Activated gamma-delta T cell (primary cell): ENCODE measurements around the gene OGN.

Source experiments
- DNase-seq: peaks from one replicate; lab custom pipeline; 2025; lab: John Stamatoyannopoulos, UW

The OGN gene

DNA sequence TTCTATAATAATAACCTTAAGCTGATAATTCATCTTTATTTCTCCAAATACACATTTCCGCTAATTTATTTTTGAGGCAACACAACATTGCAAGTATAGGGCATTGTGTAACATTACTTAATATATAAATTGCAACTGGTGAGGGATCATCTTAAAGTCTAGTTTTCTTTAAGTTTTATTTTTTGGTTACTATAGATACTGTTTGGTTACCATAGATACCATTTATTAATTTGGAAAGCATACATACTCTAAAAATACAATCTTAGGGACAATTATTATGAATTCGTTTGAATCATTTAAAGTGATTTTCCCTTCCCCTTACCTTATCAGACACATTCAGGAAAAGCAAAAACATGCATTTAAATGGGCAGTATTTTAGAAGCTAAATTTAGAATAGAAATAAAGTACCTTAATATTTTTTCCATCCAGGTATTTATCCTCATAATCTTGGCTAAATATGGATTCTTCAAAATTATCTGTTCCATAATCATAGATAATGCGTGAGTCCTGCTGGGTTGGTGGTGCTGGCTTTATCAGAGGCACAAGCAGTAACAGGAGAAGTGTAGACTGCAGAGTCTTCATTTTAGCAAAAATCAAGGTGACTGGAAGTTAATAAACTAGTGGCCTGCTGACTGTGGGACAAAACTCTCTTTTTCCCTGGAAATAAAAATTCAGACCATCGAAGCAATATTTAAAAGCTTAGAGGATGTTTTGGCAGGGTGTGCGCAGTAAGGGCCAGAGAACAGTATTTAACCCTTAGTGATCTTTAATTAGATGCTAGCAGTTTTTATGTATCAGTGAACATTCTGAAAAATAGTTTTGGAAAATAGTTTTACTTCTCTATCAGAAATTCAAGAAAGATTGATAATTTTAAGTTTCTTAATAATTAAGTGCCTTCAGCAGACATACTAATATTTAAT lies 1.3 kb downstream of the OGN start:
- DNase-seq: no peak

DNA sequence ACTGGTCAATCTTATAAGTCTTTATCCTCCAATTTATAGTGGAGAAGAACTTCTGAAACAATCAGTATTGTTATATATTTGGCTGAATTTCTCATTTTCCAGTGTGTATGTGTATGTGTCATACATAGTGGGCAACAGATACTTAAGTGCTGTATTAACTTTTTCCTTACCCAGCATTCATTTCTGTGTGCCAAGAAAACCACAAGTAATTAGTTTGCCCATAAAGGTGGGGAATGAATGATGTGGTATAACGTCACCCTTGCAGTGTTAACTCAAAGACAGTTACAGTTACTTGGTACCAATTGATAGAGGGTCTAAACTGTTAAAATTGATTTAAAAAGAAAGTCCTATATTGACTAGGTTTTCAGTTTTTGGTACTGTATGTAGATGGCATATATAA lies 2.0 kb downstream of the OGN start:
- DNase-seq: no peak

DNA sequence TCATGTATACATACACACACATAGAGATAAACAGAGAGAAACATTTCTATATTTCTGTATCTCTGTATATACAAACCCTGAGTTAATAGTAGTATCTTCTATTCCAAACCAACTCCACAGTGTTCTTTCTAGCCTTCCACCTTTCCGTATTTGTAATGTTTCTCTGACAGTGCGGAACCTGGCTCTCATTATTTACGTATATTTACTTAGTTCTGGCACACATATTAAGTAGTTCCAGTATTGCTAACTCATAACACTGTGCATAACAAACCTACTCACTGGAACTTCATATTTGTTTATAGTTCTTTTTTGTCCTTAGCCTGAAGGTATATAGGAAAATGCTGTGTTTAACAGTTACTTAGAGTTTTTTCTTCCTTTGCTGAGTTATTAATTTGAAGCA lies 6.5 kb downstream of the OGN start:
- DNase-seq: no peak

DNA sequence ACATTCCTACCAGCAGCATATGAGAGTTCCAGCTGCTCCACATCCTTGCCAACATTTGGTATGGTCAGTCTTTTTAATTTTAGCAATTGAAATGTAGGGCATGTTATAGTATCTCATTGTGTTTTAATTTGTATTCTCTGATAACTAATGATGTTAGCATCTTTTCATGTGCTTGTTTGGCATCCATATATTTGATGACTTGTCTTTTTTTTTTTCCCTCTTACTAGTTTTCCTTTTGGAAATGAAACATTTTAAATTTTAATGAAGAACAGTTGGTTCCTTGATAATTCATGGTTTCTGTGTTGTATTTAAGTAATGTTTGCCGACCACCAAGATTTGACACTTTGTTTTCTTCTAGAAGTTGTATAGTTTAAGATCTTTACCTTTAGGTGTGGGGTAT lies 8.8 kb downstream of the OGN start:
- DNase-seq: no peak

DNA sequence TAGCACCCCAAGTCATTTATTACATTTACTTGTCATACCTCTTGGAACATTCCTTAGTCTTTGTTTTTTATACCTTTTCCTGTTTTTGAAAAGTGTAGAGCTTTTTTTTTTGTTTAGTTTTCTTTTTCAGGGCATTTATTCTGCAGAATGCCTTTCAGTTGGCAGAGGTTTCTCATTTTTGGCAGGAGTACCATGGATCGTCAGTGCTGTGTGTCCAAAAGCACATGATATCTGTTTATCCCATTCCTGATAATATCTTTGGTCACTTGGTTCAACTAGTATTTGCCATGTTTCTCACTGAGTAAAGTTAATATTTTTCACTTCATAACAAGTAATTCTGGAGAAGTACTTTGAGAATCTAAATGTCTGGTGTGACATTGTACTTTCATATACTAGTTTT lies 10.7 kb downstream of the OGN start:
- DNase-seq: no peak

DNA sequence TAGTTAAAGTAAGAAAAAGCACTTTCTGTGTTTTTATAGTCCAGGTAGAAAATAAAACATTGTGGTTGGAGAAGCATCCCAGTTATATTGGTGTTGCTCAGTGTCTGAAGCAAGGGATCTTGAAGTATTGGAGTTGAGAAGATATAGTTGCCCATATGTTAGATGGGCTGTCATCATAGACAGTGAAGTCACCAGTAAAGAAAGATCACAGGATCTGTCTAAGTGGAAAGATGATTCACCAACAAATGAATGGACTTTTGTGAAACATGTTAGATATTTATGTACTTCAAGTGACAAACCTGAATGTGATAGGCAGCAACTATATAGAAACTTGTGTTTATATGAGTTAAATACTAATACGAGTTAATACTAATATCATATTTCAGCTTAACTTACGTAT lies 11.7 kb downstream of the OGN start:
- no peak for DNase-seq

DNA sequence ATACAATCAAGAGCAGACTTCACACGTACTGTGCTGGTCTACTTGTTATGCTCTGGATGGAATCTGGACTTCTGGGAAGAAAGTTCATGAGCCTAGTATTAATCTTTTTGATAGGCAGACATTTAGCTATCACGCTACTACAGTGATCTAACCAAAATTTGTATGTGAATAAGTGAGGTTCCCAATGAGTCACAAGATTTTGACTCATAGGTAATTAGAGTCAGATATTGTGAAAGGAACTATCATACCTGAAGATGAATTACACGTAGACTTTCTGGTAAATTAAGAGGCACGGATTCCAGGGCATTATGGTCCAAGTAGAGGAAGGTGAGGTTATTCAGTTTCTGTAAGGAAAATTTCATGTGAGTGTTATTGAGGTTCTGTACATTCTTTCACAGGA lies 18.4 kb downstream of the OGN start:
- no peak for DNase-seq

DNA sequence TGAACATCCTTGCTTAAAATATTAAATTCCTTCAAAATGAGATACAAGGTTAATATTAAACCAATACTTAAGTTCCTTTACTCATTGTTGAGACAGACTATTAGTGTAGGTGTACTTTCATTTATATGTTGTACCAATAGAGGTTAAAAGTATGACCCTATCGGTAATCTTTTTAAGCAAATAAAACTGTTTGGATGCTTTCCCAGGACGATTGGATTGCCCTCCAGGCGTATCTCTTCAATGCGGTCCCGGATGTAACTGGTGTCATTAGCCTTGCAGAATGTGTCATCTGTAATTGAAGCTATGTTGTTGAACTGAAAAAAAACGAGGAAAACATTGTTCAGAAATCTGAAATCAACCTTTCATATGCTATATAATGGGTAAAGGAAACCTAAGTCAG lies 18.9 kb downstream of the OGN start:
- no peak for DNase-seq

DNA sequence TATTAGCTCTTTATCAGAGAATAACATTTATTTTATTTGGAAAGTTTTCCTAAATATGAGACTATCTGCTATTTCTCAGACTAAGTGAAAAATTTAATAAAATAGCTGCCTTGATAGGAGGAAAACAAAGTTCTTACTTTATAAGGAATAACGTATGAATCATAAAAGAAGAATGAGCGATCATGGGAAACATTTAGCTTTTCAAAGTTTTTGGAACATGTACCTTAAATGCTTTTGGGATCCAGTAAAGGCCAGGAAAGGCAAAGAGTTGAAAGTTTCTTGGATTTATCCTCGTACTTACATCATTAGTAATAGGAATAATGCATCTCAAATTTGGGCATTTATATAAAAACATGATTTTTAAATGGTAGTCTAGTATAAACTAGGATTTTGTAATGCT lies 19.4 kb downstream of the OGN start:
- no peak for DNase-seq

DNA sequence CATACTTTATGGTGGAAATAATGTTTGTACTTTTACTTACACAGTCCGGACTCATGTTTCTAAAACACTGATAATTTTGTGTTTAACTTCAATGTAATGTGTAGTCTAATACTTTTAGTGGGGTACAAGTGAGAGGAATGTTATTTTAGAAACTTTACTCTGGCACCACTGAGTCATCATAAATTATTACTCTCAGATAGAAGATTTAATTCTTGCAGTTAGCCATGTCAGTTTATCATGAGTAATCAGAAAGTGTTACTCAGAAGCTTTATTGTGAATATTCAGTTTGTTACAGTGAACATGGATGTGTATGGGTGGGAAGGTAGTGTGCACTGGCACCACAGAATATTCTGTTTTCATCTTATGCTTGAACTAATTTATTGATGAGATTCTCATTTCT lies 20.0 kb downstream of the OGN start:
- DNase-seq: no peak

DNA sequence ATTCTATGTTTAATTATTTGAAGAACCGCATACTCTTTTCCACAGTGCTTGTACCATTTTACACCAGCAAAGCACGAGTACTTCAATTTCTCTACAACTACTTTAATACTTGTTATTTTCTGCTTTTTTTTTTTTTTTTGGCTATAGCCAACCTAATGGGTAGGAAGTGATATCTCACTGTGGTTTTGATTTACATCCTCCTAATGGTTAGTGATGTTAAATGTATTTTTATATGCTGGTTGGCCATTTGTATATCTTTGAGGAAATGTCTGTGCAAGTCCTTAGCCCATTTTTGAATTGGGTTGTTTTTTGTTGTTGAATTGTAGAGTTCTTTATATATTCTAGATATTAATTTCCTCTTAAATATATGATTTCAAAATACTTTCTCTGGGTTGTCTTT lies 22.6 kb downstream of the OGN start:
- no peak for DNase-seq

DNA sequence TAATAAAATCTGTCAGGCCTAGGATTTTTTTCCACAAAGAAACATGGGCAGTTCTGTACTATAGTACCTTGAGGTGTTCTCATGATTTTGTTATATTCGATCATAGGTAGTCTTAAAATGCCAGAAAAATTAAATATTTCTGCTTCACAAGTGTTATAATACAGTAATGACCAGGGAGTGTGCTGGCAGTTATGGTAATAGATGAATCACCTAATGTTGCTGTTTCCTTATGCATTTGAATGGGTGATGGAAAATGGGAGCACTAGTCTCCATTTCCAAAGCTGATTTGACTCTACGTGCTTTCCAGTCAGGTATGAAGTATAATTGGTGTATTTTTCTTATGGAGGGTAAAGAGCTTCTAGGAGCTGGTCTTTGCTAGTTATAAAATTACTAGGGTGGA lies 23.8 kb downstream of the OGN start:
- DNase-seq: no peak

DNA sequence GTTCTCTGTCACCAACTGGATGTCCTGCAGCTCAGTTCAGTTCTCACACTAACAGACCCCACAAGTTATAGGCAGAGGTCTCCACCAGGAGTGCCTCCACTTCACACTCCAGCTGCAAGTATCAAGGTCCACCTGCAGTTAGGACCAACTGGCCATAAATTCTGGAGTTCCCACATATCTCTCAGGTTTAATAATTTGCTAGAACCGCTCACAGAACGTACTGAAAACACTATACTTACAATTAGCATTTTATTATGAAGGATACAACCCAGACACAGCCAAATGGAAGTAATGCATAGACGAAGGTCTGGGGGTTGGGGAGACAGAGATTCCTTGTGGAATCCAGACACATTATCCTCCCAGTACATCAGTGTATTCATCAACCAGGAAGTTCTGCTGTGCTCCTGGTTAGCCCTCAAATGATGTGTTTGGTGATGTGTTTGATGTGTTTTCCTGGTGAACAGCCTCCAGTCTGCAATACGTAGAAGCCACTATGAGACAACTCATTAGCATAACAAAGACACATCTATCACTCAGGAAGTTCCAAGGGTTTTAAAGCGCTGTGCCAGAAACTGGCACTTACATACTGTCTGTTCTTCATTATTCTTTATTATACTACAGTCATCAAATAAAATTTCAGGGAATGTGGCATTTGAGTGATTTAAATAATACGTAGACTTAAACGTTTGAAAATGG lies 25.4 kb downstream of the OGN start:
- DNase-seq: no peak

DNA sequence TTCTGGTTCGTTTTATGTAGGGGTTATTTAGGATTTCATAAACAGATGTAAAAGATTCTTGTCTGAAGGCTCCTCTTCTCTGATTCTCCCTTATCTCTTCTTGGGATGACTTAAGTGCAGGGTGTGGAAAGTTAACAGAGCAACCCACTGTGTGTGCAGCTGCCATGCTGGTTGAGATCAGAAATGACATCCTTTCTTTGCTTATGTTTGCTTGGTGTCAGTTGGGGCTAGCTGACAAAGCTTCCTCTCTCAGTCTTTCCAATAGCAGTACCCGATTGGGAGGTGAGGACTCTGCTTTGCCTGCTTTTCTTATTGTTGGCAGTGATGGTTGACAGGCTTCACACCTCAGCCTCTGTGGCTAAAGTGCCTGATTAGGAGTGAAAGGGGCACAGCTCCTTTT lies 26.5 kb downstream of the OGN start:
- no peak for DNase-seq

DNA sequence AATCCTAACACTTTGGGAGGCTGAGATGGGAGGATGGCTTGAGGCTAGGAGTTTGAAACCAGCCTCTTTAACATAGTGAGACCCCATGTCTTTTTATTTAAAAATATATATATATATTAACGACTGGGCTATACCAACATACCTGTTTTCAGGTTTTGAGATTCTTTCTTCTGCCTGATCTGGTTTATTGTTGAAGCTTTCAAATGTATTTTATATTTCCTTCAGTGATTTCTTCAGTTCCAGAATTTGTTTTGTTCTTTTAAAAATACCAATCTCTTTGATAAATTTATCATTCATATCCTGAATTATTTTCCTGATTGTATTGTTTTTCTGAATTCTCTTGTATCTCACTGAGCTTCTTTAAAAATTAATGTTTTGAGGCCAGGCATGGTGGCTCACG lies 31.2 kb downstream of the OGN start:
- no peak for DNase-seq

DNA sequence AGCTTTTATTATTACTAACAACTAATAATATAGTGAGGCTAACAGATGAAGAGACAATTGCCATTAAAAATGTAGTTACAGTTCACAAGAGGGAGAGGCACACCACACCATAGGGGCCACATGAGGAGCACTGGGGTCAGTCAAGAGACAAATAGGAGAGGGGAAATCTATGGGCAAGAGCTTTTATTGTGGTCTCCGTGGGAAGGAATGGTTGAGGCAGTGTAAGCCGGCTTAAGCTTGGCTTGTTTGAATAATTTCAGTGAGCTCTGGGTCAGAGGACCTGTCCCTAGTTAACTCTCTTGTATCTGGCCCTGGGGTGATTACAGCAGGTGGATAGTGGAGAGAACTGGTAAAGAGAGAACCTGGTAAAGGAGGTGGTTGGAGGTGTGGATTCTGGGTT lies 35.3 kb downstream of the OGN start:
- DNase-seq: no peak

DNA sequence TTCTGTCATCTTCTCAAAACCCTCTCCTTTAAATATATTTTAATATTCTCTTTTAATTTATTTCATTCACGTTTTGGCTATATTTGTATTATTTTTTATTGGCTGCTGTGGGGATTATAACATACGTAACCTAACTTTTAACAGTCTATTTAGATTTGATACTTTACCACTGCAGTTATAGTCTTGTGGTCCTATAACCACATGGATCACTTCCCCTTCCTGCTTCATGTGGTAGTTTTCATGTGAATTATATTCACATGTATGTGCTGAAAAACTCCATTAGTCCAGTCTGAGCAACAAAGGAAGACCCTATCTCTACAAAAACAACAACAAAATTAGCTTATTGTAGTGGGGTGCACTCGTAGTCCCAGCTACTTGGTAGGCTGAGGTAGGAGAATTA lies 44.3 kb downstream of the OGN start:
- no peak for DNase-seq

DNA sequence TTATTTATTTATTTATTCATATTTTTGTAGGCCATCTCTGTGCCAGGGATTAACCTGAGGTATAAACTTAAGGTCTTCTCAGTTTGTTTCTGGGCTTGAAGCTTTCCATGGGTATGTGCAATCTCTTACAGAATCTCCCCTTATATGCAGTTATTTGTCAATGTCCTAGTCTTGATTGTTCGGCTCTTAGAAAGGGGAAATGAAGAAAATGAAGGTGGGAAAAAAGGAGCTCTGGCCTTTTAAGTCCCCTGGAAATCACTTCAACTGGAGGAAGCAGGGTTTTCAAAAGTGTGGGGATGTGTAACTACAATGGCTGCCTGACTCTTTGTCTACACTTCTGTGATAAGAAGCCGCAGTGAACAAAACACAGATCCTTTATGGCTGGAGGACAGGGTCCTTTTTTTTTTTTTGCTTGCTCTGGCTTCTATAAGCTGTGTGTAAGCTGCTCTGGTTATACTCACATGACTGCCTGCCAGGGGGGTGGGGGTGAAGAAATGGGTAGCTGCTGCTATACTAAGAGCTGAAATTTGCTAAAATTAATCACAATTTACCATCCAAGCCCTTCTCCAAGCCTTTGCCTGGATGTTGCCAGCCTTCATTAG lies 44.9 kb downstream of the OGN start:
- DNase-seq: no peak

DNA sequence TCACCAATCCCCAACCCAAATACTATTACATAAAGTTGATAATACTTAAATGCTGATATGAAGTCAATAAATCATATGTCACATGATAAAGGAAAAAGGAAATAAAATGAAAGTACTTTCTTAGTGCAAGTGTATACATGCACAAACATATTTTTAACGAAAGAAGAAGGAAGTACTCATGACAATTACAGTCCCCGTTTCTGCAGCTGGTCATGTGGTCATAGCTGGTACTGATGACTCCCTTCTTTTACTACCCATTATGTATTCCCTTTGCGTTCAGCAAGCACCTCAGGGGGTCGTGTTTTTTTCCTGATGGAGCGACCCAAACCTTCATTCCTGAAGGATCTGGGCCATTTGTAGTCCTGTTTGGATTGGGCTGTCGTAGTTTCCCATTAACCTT lies 51.3 kb downstream of the OGN start:
- DNase-seq: no peak

DNA sequence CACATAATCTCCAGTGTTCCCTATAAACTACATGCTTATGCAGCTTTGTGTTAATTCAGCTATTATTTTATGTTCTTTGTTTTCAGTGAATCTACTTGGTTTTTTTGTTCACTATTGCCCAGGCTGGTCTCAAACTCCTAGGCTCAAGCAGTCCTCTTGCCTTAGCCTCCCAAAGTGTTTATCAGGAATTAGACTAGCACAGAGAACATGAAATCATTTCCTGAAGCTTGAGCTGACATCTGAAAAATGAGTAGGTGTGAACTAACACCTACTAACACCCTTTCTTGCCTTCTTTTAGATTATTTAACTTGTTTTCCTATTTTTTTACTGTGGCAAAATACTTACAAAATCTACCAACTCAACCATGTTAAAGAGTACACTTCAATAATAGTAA lies 53.6 kb downstream of the OGN start:
- DNase-seq: no peak

DNA sequence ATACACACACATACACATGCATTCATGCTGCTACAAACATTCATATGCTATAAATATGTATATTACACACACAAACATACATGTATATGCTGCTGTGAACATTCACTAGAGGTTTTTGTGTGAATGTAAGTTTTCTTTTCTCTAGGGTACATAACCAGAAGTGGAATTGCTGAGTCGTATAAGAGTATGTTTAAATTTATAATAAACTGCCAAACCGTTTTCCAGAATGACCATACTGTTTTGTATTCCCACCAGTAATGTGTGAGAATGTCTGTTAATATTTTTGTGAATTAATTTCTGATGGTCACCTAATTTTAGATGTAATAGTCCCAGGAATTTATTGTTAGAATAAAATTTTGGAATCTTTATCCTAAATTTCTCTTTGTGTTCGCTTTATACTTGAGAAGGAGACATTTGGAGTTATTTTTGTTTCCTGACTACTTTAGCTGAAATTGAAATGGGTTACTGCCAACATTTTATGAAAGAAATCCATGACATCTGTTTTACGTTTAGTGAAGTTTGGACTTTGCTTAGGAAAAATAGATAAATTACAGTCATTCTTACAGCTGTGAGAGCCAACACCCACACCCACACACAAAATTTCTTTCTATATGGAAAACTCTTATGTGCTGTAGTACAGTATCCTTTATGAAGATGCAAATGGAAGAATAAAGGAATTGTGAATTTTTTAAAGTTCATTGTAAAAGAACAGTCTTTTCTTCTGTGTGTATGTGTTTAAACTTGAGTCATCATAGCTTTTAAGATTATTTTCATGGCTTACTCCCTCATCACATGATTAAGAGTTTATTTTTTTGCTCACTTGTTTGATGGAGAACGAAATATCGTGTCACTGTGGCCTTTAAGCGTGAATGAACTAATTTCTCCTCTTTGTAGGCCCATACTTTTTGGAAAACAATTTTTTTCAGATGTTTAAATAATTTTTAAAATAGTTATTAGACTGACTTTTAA lies 54.3 kb downstream of the OGN start:
- DNase-seq: no peak

DNA sequence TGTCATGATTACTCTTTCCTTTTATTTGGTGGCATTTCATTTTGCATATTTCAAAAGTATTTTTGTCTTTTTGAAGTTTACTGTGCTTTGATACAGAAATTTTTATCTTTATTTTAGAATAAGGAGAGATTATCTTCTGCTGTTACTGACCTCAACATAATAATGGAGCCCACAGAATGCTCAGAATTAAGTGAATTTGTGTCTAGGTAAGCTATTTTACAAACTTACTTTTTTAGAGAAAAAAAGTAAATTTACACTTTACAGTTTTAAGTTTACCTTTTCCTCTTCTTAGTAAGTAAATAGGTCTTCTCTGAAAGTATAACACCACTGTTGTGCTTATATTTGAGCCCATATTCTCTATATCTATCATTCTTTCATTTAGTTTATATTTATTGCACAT lies 58.8 kb downstream of the OGN start:
- DNase-seq: no peak
